ENCODE data around the gene GDI2. TPM values are rescaled to one million over a fixed set of nuclear protein-coding genes. Genes with fewer than 3 reads are reported as not detected.
A peak's percentile ranks its signal among the peaks of the same experiment; 100 is the strongest.
"Not testable (repeated sequence)": the region's sequence is repeated elsewhere in the genome, so short reads cannot be mapped to it uniquely, and the experiment has no call there.

GDI2 gene
- total RNA-seq, 1 donor from 2014 or later: 346 TPM

DNA sequence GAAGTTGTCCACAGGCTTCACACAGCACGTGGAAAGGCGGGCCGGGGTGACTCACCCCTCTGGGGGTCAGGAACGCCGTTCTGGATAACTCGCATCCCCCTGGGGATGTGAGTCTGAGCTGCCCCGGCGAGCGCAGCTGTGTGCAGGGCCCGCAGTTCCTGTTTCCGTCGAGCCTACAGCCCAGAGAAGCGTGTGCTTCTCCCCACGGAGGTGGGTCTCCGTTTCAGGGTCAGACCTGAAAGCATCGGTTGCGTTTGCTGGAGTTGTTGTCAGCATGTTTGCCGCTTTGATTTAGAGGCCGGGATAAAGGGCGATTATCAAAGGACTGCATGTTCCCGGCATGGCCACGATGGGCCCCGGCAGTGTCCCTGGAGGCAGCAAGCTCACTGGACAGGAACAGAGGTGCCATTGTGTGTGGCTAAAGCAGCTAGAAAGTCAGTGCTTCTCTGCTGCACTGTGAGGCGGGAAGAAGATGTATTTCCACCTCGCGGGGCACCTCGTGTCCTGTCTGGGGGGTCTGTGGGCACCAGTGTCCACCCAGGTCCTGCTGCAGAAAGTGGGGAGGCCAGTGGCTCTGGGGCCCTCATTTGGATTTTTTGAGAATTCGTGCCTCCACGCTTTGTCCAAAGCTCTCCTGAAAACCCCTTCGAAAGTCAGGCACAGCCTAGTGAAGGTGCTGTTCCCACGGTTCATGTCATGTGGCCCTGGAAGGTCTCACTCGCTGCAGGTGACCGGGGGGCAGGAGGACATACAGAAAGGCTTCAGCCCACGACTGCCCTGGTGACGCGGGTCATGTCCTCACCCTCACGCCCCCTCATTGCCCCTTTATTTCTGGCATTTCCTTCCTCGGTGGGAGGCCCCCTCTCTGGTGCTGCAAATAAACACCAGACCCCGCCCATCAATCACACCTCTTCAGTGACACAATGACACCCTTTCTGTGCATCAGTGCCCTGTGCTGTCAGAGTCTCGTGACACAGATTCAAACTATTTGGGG lies 27.4 kb upstream of the GDI2 start:
- peak overlapping the region; percentile 48 for H3K4me3 Mint-ChIP-seq
- peaks cover 44% of the 10 kb centered on the region for H3K4me1 Mint-ChIP-seq
- peak; percentile 48 for DNase-seq (ENCODE audit: low read depth, low spot score)
- H3K27ac Mint-ChIP-seq (ENCODE audit: unreplicated experiment): peak overlapping the region; percentile 98
- H3K27me3 Mint-ChIP-seq (ENCODE audit: low read depth): no peaks in the 10 kb centered on the region
- no peaks in the 10 kb centered on the region for H3K36me3 Mint-ChIP-seq (ENCODE audit: low read depth)
- no peaks in the 10 kb centered on the region for H3K9me3 Mint-ChIP-seq
- TF ChIP-seq, protein P1, sequence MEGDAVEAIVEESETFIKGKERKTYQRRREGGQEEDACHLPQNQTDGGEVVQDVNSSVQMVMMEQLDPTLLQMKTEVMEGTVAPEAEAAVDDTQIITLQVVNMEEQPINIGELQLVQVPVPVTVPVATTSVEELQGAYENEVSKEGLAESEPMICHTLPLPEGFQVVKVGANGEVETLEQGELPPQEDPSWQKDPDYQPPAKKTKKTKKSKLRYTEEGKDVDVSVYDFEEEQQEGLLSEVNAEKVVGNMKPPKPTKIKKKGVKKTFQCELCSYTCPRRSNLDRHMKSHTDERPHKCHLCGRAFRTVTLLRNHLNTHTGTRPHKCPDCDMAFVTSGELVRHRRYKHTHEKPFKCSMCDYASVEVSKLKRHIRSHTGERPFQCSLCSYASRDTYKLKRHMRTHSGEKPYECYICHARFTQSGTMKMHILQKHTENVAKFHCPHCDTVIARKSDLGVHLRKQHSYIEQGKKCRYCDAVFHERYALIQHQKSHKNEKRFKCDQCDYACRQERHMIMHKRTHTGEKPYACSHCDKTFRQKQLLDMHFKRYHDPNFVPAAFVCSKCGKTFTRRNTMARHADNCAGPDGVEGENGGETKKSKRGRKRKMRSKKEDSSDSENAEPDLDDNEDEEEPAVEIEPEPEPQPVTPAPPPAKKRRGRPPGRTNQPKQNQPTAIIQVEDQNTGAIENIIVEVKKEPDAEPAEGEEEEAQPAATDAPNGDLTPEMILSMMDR (conservative IDR thresholded peaks at IDR 0.05): no peak

DNA sequence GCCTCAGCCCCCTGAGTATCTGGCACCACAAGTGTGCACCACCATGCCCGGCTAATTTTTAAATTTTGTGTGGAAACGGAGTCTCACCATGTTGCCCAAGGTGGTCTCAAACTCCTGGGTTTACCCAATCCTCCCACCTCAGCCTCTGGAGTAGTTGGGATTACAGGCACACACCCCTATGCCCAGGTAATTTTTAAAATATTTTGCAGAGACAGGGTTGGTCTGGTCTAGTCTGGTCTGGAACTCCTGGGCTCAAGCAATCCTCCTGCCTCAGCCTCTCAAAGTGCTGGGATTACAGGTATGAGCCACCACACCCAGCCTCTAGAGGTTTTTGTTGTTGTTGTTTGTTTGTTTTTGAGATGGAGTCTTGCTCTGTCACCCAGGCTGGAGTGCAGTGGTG lies 22.9 kb upstream of the GDI2 start:
- peaks cover 28% of the 10 kb centered on the region for H3K4me1 Mint-ChIP-seq
- not testable (repeated sequence) for DNase-seq (ENCODE audit: low read depth, low spot score); H3K4me3 Mint-ChIP-seq; H3K36me3 Mint-ChIP-seq (ENCODE audit: low read depth); H3K9me3 Mint-ChIP-seq; H3K27me3 Mint-ChIP-seq (ENCODE audit: low read depth); H3K27ac Mint-ChIP-seq (ENCODE audit: unreplicated experiment)

DNA sequence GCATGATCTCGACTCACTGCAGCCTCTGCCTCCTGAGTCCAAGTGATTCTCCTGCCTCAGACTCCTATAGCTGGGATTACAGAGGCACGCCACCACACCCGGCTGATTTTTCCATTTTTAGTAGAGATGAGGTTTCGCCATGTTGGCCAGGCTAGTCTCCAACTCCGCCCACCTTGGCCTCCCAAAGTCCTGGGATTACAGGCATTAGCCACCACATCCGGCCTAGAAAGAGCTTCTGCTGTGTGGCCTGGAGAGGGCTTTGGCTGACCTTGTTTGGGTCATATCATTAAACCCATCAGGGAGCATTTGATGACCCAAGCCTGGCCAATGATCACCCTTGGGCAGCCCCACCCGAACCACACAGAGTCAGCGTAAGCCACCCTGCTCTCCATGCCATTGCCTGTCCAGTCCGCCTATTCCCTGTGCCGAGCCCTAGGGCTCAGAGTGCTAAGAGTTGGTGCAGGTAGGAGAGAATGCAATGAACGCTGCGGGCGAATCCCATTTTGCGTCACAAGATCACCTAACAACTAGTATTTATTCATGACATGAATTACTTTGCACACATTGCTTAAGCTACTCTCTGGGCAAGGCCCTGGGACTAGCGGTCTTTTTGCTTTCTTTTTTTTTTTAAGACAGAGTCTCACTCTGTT lies 22.3 kb upstream of the GDI2 start:
- Mint-ChIP-seq H3K27me3 (ENCODE audit: low read depth) (no peaks in the 10 kb centered on the region), H3K4me3 (no peak overlapping the region), H3K27ac (ENCODE audit: unreplicated experiment) (peak overlapping the region; percentile 58), H3K9me3 (no peaks in the 10 kb centered on the region), H3K4me1 (peaks cover 22% of the 10 kb centered on the region), H3K36me3 (ENCODE audit: low read depth) (no peaks in the 10 kb centered on the region)
- no peak for DNase-seq (ENCODE audit: low read depth, low spot score)
- TF ChIP-seq, protein P1 (conservative IDR thresholded peaks at IDR 0.05): no peak

DNA sequence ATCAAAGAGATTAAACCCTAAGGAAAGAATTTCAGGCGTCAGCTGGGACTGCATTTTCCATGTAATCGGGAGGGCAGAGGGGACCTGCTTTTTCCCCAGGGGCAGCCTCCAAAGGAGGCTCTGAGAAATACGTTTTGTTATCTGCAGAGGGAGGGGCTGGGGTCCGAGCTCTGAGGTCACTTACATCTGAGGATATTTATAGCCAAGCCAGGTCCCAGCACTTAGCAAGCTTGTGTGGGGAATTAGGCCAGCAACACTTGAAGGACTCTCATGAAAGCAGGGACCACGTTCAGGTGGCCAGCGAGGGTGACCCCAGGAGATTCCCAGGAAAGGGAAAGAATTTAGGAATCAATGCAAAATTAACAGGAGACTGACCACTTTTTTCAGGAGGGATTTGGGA lies 20.6 kb upstream of the GDI2 start:
- Mint-ChIP-seq H3K4me1 (peaks cover 12% of the 10 kb centered on the region), H3K4me3 (no peak overlapping the region), H3K27ac (ENCODE audit: unreplicated experiment) (peak overlapping the region; percentile 2), H3K36me3 (ENCODE audit: low read depth) (no peaks in the 10 kb centered on the region), H3K9me3 (no peaks in the 10 kb centered on the region), H3K27me3 (ENCODE audit: low read depth) (no peaks in the 10 kb centered on the region)
- TF ChIP-seq, protein P1 (conservative IDR thresholded peaks at IDR 0.05): no peak
- DNase-seq (ENCODE audit: low read depth, low spot score): no peak

DNA sequence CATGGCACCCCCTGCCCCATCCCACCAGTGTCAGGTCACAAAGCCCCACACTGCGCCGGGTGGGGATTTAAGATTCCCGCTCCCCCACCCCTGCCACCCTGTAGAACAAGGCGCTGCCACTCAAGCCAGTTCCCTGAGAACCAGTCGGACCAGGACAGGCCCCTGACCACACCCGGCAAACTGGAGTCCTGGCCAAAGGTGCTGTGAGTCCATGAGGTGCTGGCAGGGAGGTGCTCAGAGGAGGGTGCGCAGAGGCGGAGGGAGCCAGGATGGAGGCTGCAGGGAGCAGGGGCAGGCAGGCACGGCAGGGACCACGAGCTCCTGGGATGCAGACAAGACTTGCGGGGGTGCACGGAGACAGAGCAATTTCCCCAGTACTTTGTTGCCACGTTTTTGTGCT lies 19.7 kb upstream of the GDI2 start:
- Mint-ChIP-seq H3K4me1 (peaks cover 8% of the 10 kb centered on the region), H3K4me3 (no peak overlapping the region), H3K27ac (ENCODE audit: unreplicated experiment) (no peak overlapping the region), H3K9me3 (no peaks in the 10 kb centered on the region), H3K36me3 (ENCODE audit: low read depth) (no peaks in the 10 kb centered on the region), H3K27me3 (ENCODE audit: low read depth) (no peaks in the 10 kb centered on the region)
- TF ChIP-seq, protein P1 (conservative IDR thresholded peaks at IDR 0.05): no peak
- no peak for DNase-seq (ENCODE audit: low read depth, low spot score)

DNA sequence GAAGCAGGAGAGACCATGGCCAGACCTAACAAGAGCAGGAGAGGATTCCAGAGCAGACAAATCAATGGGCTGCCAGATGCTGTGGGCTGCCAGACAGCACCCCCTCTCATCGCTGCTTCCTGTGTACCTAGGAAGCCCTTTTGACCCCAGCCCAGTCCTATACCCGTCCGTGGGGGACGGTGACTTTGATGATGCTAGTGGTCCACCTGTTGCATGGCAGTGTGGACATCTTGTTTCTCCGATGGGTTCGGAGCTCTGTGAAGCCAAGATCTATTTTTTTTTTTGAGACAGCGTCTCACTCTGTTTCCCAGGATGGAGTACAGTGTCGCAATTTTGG lies 18.2 kb upstream of the GDI2 start:
- DNase-seq (ENCODE audit: low read depth, low spot score): no peak
- Mint-ChIP-seq H3K9me3 (no peaks in the 10 kb centered on the region), H3K36me3 (ENCODE audit: low read depth) (no peaks in the 10 kb centered on the region), H3K27ac (ENCODE audit: unreplicated experiment) (peak overlapping the region; percentile 67), H3K27me3 (ENCODE audit: low read depth) (no peaks in the 10 kb centered on the region), H3K4me3 (no peak overlapping the region), H3K4me1 (peaks cover 8% of the 10 kb centered on the region)
- TF ChIP-seq, protein P1 (conservative IDR thresholded peaks at IDR 0.05): no peak

All from neural crest cell (in vitro differentiated cells).